SJCRH30 (cell line): Measurements from ENCODE around the gene IL17D. TPM values are rescaled to one million over a fixed set of nuclear protein-coding genes. Genes with fewer than 3 reads are reported as not detected.
A peak's percentile ranks its signal among the peaks of the same experiment; 100 is the strongest.

ENCODE experiments used
- DNase-seq, 2 experiments: peaks; one replicate each; pipeline ENCODE4 v3.0.0-alpha.2; 2015 to 2020
- H3K27ac ChIP-seq: fragments of 250-450 bp; sonication (Bioruptor Pico); 2 replicates; pipeline ENCODE4 v1.5.1; 2020; ENCODE audit warnings: mild to moderate bottlenecking, moderate library complexity
- H3K27me3 ChIP-seq: fragments of 250-450 bp; sonication (Bioruptor Pico); 2 replicates; pipeline ENCODE4 v1.5.1; 2020; ENCODE audit warnings: mild to moderate bottlenecking, moderate library complexity
- H3K36me3 ChIP-seq: fragments of 250-450 bp; sonication (Bioruptor Pico); 2 replicates; pipeline ENCODE4 v1.5.1; 2020; ENCODE audit warnings: mild to moderate bottlenecking, moderate library complexity
- H3K4me1 ChIP-seq: fragments of 250-450 bp; sonication (Bioruptor Pico); 2 replicates; pipeline ENCODE4 v1.5.1; 2020; ENCODE audit warnings: mild to moderate bottlenecking, moderate library complexity
- H3K4me3 ChIP-seq: fragments of 250-450 bp; sonication (Bioruptor Pico); 2 replicates; pipeline ENCODE4 v1.5.1; 2020; ENCODE audit warnings: mild to moderate bottlenecking, moderate library complexity
- H3K9me3 ChIP-seq: fragments of 250-450 bp; sonication (Bioruptor Pico); replicated peaks from 2 replicates; pipeline ENCODE4 v1.5.1; 2020; ENCODE audit warnings: mild to moderate bottlenecking, moderate library complexity
- total RNA-seq: library from RNA; depleted of rRNA; stranded (reverse); fragments of >200 nt; shearing (Covaris generic); gene quantifications from 2 replicates; pipeline ENCODE4 v1.2.3, GENCODE V29; 2014

Gene IL17D
- total RNA-seq, 1 experiment from 2014 or later: 1.4 TPM

DNA sequence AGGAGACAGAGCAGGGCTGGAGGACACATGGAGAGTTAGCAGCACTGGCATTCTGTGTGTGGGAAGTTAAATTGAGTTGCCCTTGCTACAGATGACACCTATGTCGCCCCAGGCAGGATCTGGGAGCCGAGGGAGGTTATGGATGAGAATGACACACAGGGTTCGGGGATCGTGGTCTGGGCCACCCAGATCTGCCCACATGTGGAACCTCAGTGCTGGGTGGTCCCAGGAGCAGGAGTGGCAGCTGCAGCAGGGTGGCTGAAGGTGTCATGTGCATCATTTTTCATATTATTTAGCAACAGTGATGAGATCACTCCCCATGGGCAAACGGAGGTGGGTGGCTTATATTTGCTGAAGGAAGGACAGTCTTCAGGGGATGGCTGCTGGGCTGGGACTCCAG lies 3.2 kb downstream of the IL17D start:
- peak; percentile 67 to 69 for DNase-seq
- H3K4me1 ChIP-seq: peaks cover 10% of the 10 kb centered on the region; the same call in 1 of the 2 replicates
- no peaks in the 10 kb centered on the region for H3K36me3 ChIP-seq
- no peaks in the 10 kb centered on the region for H3K9me3 ChIP-seq
- H3K27ac ChIP-seq: no peak overlapping the region
- no peaks in the 10 kb centered on the region for H3K27me3 ChIP-seq
- no peak overlapping the region for H3K4me3 ChIP-seq

DNA sequence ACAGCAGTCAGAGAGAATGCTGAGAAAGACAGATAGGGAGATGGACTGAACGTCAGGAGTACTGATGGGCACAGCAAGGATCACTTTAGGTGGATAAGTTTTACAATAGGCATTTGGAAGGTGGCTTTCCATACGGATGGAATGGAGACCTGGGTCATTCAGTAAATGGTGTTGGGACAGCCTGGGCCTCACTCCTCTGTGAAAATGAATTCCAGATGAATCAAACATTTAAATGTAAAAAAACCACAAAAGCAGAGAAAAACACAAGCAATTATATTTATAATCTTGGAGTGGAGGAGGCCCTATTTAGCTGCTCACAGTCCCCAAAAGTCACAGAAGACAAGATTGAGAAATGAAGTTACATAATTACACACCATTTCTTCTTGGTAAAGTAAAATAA lies 4.7 kb downstream of the IL17D start:
- Histone ChIP-seq H3K27ac (no peak overlapping the region), H3K36me3 (no peaks in the 10 kb centered on the region), H3K27me3 (no peaks in the 10 kb centered on the region), H3K4me3 (no peak overlapping the region), H3K4me1 (peaks cover 15% of the 10 kb centered on the region; the same call in 1 of the 2 replicates), H3K9me3 (no peaks in the 10 kb centered on the region)
- no peak for DNase-seq

DNA sequence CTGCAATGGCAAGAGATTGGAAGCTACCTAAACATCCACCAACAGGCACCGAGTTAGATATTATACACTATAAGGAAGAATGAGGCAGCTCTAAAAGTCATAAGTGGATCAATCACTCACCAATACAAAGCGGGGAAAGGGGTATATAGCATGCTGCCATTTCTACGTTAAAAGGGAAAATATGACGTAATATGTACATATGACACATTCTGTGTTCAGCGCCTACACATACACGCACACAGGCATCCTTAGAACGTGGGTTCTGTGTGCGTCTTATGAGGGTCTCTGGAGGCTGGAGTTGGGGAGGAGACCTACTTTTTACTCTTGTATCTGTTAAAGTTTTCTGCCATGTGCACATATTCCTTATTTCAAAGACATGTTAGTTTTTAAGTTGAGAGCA lies 5.9 kb downstream of the IL17D start:
- no peaks in the 10 kb centered on the region for H3K9me3 ChIP-seq
- H3K4me1 ChIP-seq: peaks cover 22% of the 10 kb centered on the region
- H3K27ac ChIP-seq: no peak overlapping the region
- no peaks in the 10 kb centered on the region for H3K27me3 ChIP-seq
- no peak overlapping the region for H3K4me3 ChIP-seq
- no peaks in the 10 kb centered on the region for H3K36me3 ChIP-seq
- DNase-seq: no peak

DNA sequence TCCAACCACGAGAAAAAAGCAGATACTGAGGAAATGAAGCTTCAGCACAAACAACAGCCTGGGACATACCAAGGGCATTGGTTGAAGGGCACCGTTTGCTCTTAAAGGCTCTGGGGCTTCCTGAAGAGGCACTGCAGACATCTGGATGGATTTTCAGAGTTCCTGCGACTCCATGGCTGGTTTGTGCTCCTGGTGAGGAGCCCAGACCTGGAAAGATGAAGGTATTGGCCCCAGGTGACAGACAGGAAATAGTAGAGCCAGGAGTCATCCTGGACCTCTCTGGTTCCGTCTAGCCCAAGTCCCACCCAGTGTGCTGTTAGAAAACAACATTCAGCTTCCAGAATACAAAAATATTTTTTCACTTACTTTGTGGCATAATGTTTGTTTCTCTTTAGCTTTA lies 6.3 kb downstream of the IL17D start:
- H3K4me3 ChIP-seq: no peak overlapping the region
- DNase-seq: no peak
- peaks cover 26% of the 10 kb centered on the region for H3K4me1 ChIP-seq
- H3K27ac ChIP-seq: no peak overlapping the region
- no peaks in the 10 kb centered on the region for H3K9me3 ChIP-seq
- no peaks in the 10 kb centered on the region for H3K27me3 ChIP-seq
- H3K36me3 ChIP-seq: no peaks in the 10 kb centered on the region

- no peak overlapping the region for H3K4me3 ChIP-seq
- H3K4me1 ChIP-seq: peaks cover 31% of the 10 kb centered on the region
- H3K27ac ChIP-seq: no peak overlapping the region
- H3K9me3 ChIP-seq: no peaks in the 10 kb centered on the region
- peak; percentile 36 to 43 for DNase-seq
- H3K27me3 ChIP-seq: no peaks in the 10 kb centered on the region
- no peaks in the 10 kb centered on the region for H3K36me3 ChIP-seq
Observed at GRCh38 chr13:20711301-20712044, 8.0 kb downstream of the IL17D start.

GRCh38 chr13:20713014-20713376 lies 9.5 kb downstream of the IL17D start:
- peak overlapping the region; percentile 50 for H3K4me3 ChIP-seq

GRCh38 chr13:20713751-20714150 lies 10.3 kb downstream of the IL17D start:
- H3K4me3 ChIP-seq: peak overlapping the region; percentile 50
- no peaks in the 10 kb centered on the region for H3K27me3 ChIP-seq
- DNase-seq: peak; percentile 51 to 64

More at GRCh38 chr13:20713014-20713376, 9.5 kb downstream of the IL17D start:
- Histone ChIP-seq H3K27me3 (no peaks in the 10 kb centered on the region), H3K9me3 (no peaks in the 10 kb centered on the region), H3K4me1 (peaks cover 35% of the 10 kb centered on the region), H3K36me3 (no peaks in the 10 kb centered on the region), H3K27ac (no peak overlapping the region)
- DNase-seq: peak in 1 of 2 experiments; percentile 56

GRCh38 chr13:20714161-20714560 lies 10.7 kb downstream of the IL17D start:
- H3K4me3 ChIP-seq: peak overlapping the region; percentile 50

More at GRCh38 chr13:20713751-20714150, 10.3 kb downstream of the IL17D start:
- no peaks in the 10 kb centered on the region for H3K36me3 ChIP-seq
- peaks cover 35% of the 10 kb centered on the region for H3K4me1 ChIP-seq
- H3K9me3 ChIP-seq: no peaks in the 10 kb centered on the region
- H3K27ac ChIP-seq: no peak overlapping the region

GRCh38 chr13:20714563-20715329 lies 11.2 kb downstream of the IL17D start:
- Histone ChIP-seq H3K36me3 (no peaks in the 10 kb centered on the region), H3K27me3 (no peaks in the 10 kb centered on the region), H3K4me1 (peaks cover 35% of the 10 kb centered on the region), H3K9me3 (no peaks in the 10 kb centered on the region), H3K4me3 (no peak overlapping the region), H3K27ac (peak overlapping the region; percentile 1; the same call in 1 of the 2 replicates)
- DNase-seq: peak; percentile 66 to 71

More at GRCh38 chr13:20714161-20714560, 10.7 kb downstream of the IL17D start:
- Histone ChIP-seq H3K4me1 (peaks cover 35% of the 10 kb centered on the region), H3K9me3 (no peaks in the 10 kb centered on the region), H3K27ac (0 out of 2 replicates have a peak overlapping the region, but pooled peaks have one; percentile 1), H3K36me3 (no peaks in the 10 kb centered on the region), H3K27me3 (no peaks in the 10 kb centered on the region)
- DNase-seq: peak; percentile 68

DNA sequence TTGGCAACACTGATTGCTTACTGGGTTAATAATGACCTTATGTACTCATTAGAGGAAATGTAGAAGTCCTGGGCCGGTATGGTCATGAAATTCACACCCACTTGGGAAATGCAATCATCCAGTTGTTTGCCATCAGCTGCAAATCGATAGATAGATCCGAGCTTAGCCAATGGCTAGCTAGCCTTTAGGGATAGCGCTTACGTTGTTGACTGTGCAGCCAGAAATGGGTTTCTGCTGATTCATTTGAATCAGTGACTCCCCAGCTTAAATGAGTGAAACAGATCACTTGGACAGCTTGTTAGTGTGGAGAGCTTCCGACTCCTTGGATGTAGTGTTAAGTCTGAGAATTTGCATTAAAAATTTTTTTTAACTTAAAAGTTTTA lies 11.8 kb downstream of the IL17D start:
- Histone ChIP-seq H3K27ac (no peak overlapping the region), H3K4me1 (peaks cover 35% of the 10 kb centered on the region), H3K4me3 (no peak overlapping the region), H3K36me3 (no peaks in the 10 kb centered on the region), H3K27me3 (no peaks in the 10 kb centered on the region), H3K9me3 (no peaks in the 10 kb centered on the region)
- no peak for DNase-seq

DNA sequence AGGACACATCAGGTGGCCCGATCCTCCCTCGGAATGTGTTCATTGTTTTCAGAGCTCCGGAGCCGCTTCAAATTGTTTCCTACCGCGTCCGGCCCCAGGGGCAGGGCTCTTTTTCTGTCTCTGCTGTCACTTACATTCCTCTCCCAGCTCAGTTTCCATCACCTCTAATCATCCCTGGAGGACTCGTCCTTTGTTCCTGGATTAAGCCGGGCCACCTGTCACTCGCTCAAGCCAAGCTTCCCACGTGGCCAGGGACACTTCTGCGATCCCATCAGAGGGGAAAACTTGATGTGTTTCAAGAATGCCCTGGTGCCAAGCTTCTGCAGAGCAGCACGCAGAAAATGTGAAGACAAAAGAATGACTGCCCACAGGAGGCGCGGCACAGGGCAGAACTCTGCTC lies 13.5 kb downstream of the IL17D start:
- Histone ChIP-seq H3K36me3 (no peaks in the 10 kb centered on the region), H3K4me1 (peaks cover 35% of the 10 kb centered on the region), H3K27ac (no peak overlapping the region), H3K9me3 (no peaks in the 10 kb centered on the region), H3K4me3 (no peak overlapping the region), H3K27me3 (no peaks in the 10 kb centered on the region)
- DNase-seq: peak; percentile 49 to 70

GRCh38 chr13:20717581-20718542 lies 14.4 kb downstream of the IL17D start:
- no peak for DNase-seq
- no peaks in the 10 kb centered on the region for H3K27me3 ChIP-seq
- H3K36me3 ChIP-seq: no peaks in the 10 kb centered on the region
- no peak overlapping the region for H3K4me3 ChIP-seq
- H3K4me1 ChIP-seq: peaks cover 33% of the 10 kb centered on the region
- no peak overlapping the region for H3K27ac ChIP-seq
- H3K9me3 ChIP-seq: no peaks in the 10 kb centered on the region

- Histone ChIP-seq H3K4me3 (no peak overlapping the region), H3K9me3 (no peaks in the 10 kb centered on the region), H3K36me3 (no peaks in the 10 kb centered on the region), H3K4me1 (peaks cover 26% of the 10 kb centered on the region), H3K27me3 (no peaks in the 10 kb centered on the region), H3K27ac (no peak overlapping the region)
- no peak for DNase-seq
Observed at GRCh38 chr13:20718958-20719566, 15.6 kb downstream of the IL17D start.

GRCh38 chr13:20719783-20720182 lies 16.3 kb downstream of the IL17D start:
- Histone ChIP-seq H3K9me3 (no peaks in the 10 kb centered on the region), H3K4me3 (no peak overlapping the region), H3K4me1 (peaks cover 18% of the 10 kb centered on the region), H3K36me3 (no peaks in the 10 kb centered on the region), H3K27ac (no peak overlapping the region), H3K27me3 (no peaks in the 10 kb centered on the region)
- no peak for DNase-seq
